ENCODE data around the gene LOXL3.

Gene LOXL3

DNA sequence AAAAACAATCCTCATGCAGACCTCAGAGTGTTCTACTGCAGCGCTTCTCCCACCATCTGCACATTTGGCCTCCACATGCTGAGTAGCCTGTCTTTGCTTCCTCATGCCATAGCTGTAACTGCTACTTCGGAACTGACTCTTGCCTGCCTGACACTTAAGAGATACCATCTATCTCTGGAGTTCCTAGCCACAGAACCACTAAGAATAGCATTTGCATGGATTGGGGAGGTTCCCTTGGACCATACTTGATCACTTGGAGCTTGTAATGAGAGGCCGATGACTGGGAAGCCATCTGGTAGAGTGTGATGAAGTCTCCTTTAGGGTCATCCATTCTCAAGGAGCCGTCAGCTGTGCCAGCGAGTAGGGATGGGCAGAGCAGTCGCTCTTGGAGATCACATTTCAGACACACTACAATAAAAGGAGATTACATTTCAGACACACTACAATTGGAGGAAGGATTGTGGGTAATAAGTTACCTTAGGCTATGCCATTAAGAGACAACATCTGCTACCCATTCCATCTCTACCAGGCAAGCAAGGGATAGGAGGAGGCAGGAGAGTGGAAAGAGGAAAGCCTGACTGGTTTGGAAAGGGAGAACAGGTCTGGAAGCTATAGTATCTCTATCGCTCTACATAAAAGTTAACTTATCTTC is 22.6 kb upstream of the LOXL3 start:
- H3K36me3 ChIP-seq (replicated peaks), result no peaks in the 10 kb centered on the region
- no peak for TF ChIP-seq CTCF (IDR thresholded peaks at IDR 0.05; ENCODE audit: low read depth, low read length, missing control alignments)
- H3K27me3 ChIP-seq (replicated peaks), result no peaks in the 10 kb centered on the region
- H3K27ac ChIP-seq, result no peak overlapping the region
- in situ Hi-C loops (cut with HindIII; ENCODE audit: low pct_ligation_motif_present, low sequenced_read_pairs), result no loop called here
- no peak for DNase-seq
- H3K4me3 ChIP-seq (ENCODE audit: low read depth, low read length), result no peak overlapping the region

GRCh38 chr2:74575320-74575719 is 21.6 kb upstream of the LOXL3 start:
- Histone ChIP-seq H3K36me3 (replicated peaks) (no peaks in the 10 kb centered on the region), H3K27me3 (replicated peaks) (no peaks in the 10 kb centered on the region), H3K4me3 (ENCODE audit: low read depth, low read length) (no peak overlapping the region), H3K27ac (no peak overlapping the region)
- in situ Hi-C loops (cut with HindIII; ENCODE audit: low pct_ligation_motif_present, low sequenced_read_pairs), result no loop called here
- no peak for TF ChIP-seq CTCF (IDR thresholded peaks at IDR 0.05; ENCODE audit: low read depth, low read length, missing control alignments)
- DNase-seq, result no peak

DNA sequence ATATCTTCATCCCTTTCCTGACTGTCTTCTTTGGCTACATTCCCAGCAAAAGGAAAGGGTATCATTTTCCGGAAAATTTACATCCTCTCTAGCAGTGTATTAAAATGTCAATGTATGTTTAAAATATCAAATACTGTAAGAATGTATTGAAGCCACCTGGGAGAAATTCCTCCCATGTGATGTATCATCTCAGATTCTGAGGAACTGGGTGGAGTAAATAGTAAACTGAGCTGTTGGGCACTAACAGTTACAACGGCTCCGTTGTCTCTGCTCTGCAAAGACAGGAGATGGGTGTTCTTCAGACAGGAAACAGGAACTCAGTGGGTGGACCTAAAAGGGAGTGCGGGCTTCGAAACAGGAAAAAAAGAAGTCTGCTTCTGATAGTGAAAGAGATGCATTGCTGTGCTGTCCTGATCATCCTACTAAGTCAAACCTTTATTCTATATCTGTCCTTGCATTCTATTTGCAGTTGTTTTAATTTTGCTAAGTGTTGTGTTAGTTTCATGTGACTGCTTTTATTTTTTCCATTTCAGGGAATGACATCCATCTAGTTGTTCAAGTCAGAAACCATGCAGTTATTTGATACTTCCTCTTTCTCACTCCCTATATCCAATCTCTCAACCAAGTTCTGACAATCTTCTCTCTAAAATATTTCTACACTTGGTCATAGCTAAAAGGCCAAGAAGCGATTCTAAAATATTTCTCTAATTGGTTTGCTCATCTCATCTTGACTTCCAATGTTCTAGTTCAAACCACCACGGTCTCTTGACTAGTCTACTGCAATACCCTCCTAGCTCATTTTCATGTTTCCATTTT is 20.2 kb upstream of the LOXL3 start:
- TF ChIP-seq CTCF (IDR thresholded peaks at IDR 0.05; ENCODE audit: low read depth, low read length, missing control alignments), result no peak
- H3K27ac ChIP-seq, result peak overlapping the region; percentile 7
- peak; percentile 68 for DNase-seq

DNA sequence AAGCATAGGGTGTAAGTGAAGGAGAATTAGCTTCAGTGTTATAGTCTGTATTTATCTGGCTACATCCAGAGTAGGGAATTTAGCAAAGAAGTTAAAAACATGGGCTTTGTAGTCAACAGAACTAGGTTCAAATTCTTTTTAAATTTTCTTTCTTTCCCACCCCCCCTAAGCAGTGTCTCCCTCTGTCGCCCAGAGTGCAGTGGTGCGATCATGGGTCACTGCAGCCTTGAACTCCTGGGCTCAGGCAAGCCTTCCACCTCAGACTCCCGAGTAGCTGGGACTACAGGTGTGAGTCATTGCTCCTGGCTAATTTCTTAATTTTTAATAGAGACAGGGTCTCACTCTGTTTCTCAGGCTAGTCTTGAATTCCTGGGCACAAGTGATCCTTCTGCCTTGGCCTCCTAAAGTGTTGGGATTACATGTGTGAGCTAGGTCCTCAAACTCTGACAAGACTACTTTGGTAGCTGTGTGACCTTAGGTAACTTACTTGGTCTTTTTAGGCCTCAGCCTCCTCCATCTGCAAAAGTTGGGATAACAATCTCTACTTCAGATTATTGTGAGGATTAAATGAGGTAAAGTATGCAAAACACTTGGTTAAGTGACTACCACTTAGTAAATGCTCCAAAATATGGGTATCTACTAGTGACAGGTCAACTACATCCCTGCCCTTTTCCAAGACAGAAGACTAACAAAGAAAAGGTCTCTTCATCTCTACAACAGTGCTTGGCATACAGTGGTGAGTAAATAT is 18.6 kb upstream of the LOXL3 start:
- no peak overlapping the region for H3K27ac ChIP-seq
- no peak overlapping the region for H3K4me3 ChIP-seq (ENCODE audit: low read depth, low read length)
- in situ Hi-C loops (cut with HindIII; ENCODE audit: low pct_ligation_motif_present, low sequenced_read_pairs), result no loop called here
- DNase-seq, result no peak
- TF ChIP-seq CTCF (IDR thresholded peaks at IDR 0.05; ENCODE audit: low read depth, low read length, missing control alignments), result no peak
- H3K36me3 ChIP-seq (replicated peaks), result no peaks in the 10 kb centered on the region
- no peaks in the 10 kb centered on the region for H3K27me3 ChIP-seq (replicated peaks)

More for the DNA sequence above, 20.2 kb upstream of the LOXL3 start:
- Histone ChIP-seq H3K27me3 (replicated peaks) (no peaks in the 10 kb centered on the region), H3K36me3 (replicated peaks) (no peaks in the 10 kb centered on the region), H3K4me3 (ENCODE audit: low read depth, low read length) (peak overlapping the region; percentile 3)
- in situ Hi-C loops (cut with HindIII; ENCODE audit: low pct_ligation_motif_present, low sequenced_read_pairs), result no loop called here

DNA sequence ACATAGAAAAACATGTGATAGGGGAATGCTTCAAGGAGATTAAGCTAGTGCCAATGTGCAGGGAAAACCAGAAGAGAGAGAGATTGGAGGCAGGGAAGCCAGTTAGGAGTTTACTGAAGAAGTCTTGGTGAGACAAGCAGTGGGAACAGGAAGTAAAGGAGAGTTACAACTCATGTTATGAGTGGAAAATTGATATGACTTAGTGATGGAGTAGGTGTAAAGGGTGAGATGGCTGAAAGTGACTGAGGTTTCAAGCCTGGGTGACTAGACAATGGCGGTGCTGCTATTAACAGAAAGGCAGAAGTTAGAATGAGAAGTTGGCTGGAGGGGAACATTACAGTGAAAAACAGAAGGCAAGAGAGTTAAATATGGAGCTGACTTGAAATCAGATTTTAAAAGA is 17.3 kb upstream of the LOXL3 start:
- DNase-seq, result no peak
- in situ Hi-C loops (cut with HindIII; ENCODE audit: low pct_ligation_motif_present, low sequenced_read_pairs), result no loop called here

More for the DNA sequence above, 17.3 kb upstream of the LOXL3 start:
- TF ChIP-seq CTCF (IDR thresholded peaks at IDR 0.05; ENCODE audit: low read depth, low read length, missing control alignments), result no peak
- no peak overlapping the region for H3K27ac ChIP-seq
- no peaks in the 10 kb centered on the region for H3K27me3 ChIP-seq (replicated peaks)
- no peak overlapping the region for H3K4me3 ChIP-seq (ENCODE audit: low read depth, low read length)
- no peaks in the 10 kb centered on the region for H3K36me3 ChIP-seq (replicated peaks)

Measured in brain microvascular endothelial cell (primary cell).